GM21528 (cell line): Measurements from ENCODE around the gene ABCA4.
"Not testable (repeated sequence)": the region's sequence is repeated elsewhere in the genome, so short reads cannot be mapped to it uniquely, and the experiment has no call there.

Experiments used
- ATAC-seq: cut with Tn5 transposase; IDR thresholded peaks from one replicate; pipeline ENCODE4 v1.9.1; 2021; ENCODE audit warnings: mild to moderate bottlenecking, moderate library complexity; ENCODE audit not compliant: unreplicated experiment, low FRiP score

The ABCA4 gene

GRCh38 chr1:94120991-94121390, at the start of gene ABCA4:
ABCA4 (minus strand) TSS chr1:94121148; CDS start chr1:94121045, 103 bp downstream.
- no peak for ATAC-seq

- ATAC-seq: no peak
These were observed 48.2 kb upstream of the ABCA4 start for GRCh38 chr1:94169126-94169525.

- no peak for ATAC-seq
These were observed 44.9 kb upstream of the ABCA4 start for GRCh38 chr1:94165843-94166242.

- not testable (repeated sequence) for ATAC-seq
These were observed 43.9 kb upstream of the ABCA4 start for GRCh38 chr1:94164885-94165284.

- not testable (repeated sequence) for ATAC-seq
These were observed 43.2 kb upstream of the ABCA4 start for GRCh38 chr1:94164121-94164520.

- not testable (repeated sequence) for ATAC-seq
These were observed 42.3 kb upstream of the ABCA4 start for GRCh38 chr1:94163249-94163648.

- ATAC-seq: no peak
These were observed 39.9 kb upstream of the ABCA4 start for GRCh38 chr1:94160811-94161210.

- ATAC-seq: no peak
These were observed 35.2 kb upstream of the ABCA4 start for GRCh38 chr1:94156096-94156625.

- ATAC-seq: no peak
These were observed 34.0 kb upstream of the ABCA4 start for GRCh38 chr1:94154989-94155388.

GRCh38 chr1:94153133-94153532, 32.2 kb upstream of the ABCA4 start:
- no peak for ATAC-seq

- ATAC-seq: not testable (repeated sequence)
These were observed 28.2 kb upstream of the ABCA4 start for GRCh38 chr1:94149166-94149565.

- ATAC-seq: no peak
These were observed 25.3 kb upstream of the ABCA4 start for GRCh38 chr1:94146273-94146672.

GRCh38 chr1:94144836-94145235, 23.9 kb upstream of the ABCA4 start:
- ATAC-seq: no peak

- no peak for ATAC-seq
These were observed 22.8 kb upstream of the ABCA4 start for GRCh38 chr1:94143809-94144176.

- no peak for ATAC-seq
These were observed 22.3 kb upstream of the ABCA4 start for GRCh38 chr1:94143173-94143808.

- no peak for ATAC-seq
These were observed 21.6 kb upstream of the ABCA4 start for GRCh38 chr1:94142583-94142982.

- no peak for ATAC-seq
These were observed 21.1 kb upstream of the ABCA4 start for GRCh38 chr1:94142022-94142421.

- ATAC-seq: no peak
These were observed 11.2 kb upstream of the ABCA4 start for GRCh38 chr1:94132111-94132510.

GRCh38 chr1:94130851-94131595, 10.1 kb upstream of the ABCA4 start:
- no peak for ATAC-seq

GRCh38 chr1:94126651-94127050, 5.7 kb upstream of the ABCA4 start:
- ATAC-seq: no peak

GRCh38 chr1:94125551-94126514, 4.9 kb upstream of the ABCA4 start:
- no peak for ATAC-seq
